Cerebellar nuclear complex (tissue), 1 donor: Measurements from ENCODE around the gene KCNN3.
A peak's percentile ranks its signal among the peaks of the same experiment; 100 is the strongest.

Source experiments
- DNase-seq, 2 experiments: peaks; one replicate each; lab custom pipeline; 2025; lab: John Stamatoyannopoulos, UW

The KCNN3 gene

GRCh38 chr1:154879038-154879421 lies 8.9 kb upstream of the KCNN3 start:
- DNase-seq = no peak

GRCh38 chr1:154878371-154879037 lies 8.4 kb upstream of the KCNN3 start:
- peak in 1 of 2 experiments; percentile 50 for DNase-seq

DNA sequence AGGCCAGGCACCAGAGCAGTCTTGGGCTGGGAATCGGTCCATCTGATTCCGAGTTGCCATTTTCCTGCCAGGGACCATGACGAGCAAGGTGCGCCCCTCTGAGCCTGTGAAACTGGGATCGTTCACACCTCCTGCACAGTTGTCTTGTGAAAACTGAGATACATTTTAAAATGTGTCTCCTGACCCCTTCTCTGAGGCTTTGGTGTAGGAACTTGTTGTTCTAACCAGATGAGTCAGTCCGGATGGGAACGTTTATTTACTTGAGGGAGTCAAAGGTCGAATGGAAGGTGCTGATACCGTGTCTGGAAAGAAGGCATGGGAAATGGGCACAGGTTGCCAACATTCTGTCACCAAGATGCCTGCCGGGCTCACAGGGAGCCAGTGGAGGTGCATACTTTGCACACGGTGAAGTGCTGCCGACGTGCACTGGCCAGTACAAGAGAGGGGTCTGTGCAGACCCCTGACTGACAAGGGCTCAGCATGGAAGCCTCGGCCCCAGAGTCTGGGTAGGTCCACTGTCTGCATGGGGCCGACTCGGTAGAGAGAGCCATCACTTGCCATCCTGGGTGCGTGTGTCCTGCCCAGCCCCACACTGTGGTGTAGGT lies 7.4 kb upstream of the KCNN3 start:
- DNase-seq = no peak

DNA sequence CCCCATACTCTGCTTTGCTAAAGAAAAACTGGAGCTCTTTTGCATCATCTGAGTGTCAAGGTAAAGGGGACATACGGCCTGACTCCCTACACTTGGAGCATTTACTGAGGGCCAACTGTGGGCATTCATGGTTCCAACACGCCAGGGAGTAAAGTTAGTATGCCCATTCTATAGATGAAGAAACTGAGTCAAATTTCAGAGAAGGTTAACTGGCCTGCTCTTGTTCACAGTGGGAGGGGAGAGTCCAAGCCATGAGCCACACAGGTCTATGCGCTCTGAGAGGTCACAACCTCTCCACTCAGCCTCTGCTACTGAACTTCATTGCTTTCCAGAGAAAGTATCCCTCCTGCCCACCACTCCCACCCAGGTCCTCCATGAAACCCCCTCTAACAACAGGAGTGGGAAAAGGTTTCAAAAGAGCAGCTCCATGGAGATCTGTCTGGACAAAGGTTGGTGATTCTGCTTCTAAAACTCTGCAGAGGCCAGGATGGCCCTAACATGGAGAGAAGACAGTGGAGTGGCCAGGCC lies 6.8 kb upstream of the KCNN3 start:
- no peak for DNase-seq

GRCh38 chr1:154874465-154874864 lies 4.4 kb upstream of the KCNN3 start:
- DNase-seq = no peak

GRCh38 chr1:154873321-154873950 lies 3.4 kb upstream of the KCNN3 start:
- DNase-seq = no peak

DNA sequence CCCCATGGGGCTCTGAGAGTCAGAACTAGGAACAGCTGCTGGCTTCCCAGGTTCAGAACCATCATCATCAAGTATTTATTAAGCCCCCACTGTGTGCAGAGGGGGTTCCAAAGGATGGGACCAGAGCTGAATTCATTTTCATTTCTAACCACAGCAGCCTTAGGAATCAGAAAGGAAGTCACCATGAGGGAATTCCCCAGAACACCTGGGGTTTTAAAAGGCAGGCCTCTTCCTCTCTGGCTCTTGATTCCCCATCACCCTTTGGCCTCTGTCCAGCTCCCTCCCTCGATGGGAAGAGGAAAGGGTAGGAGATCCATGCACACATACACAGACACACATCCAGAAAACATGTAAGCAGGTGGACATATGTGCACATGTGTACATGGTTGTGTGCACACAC lies 1.3 kb upstream of the KCNN3 start:
- DNase-seq = no peak

GRCh38 chr1:154870734-154871133 lies 653 bp upstream of the KCNN3 start:
- no peak for DNase-seq

DNA sequence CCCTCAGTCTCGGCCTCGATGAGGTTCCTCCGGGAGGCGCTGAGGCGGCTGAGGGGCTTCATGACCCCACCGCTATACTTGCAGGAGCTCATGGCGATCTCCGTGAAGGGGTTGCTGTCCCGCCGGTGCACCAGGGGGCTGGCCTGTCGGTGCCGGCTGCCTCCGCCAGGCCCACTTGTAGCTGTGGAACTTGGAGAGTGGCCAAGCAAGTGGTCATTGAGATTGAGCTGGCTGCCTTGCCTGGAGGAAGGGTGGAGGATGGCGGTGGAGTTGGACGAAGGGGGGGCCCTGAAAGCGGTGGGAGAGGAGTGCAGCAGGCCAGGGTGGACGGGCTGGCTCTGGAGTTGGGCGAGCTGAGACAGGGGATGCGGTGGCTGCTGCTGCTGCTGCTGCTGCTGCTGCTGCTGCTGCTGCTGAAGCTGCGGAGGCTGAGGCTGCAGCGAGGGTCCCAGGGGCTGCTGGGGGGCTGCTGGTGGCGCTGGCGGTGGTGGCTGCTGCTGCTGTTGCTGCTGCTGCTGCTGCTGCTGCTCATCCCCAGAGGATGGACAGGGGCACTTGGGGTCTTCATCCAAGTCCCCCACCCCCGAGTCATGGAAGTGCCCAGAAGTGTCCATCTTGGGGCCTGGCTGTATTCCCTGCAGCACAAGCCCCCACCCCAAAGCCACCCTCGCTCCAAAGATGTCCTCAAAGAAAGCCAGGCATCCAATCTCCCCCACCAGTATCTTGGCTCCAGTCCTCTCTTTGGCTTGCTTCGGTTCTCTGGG lies 548 bp downstream of the KCNN3 start:
- no peak for DNase-seq

DNA sequence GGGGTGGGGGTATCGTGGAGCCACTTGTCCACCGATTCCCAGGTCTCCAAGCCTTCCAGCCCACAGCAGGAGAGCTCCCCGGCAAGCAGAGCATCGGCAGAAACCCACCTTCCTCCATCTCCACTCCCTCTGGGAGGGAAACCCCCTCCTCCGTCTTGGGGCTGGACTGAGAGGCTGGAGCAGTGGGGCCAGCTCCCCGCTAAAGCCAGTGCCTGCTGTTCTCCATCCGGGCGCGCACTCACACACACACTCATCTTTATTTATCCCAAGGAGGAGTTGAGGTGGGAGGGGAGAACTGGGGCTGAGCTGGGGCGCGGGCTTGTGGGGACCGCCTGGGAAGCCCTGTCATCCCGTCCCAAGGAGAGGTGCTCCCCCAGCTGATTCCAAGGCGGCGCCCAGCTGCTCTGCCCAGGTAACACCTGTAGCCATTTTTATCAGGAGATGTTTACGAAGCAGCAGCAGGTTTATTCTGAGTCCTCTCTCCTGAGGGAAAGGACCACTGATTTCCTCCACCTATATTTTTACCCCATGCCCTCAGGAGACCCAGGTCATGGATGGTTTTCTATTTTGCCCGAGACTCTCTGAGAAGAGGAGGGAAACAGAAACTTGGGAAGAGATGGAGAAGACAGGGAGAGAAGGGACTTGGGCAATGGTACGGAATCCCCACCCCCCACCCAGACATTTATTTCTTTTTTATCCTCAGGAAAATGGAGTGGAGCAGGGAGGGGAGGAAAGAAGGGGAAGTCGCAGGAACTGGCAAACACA lies 2.1 kb downstream of the KCNN3 start:
- DNase-seq = no peak

DNA sequence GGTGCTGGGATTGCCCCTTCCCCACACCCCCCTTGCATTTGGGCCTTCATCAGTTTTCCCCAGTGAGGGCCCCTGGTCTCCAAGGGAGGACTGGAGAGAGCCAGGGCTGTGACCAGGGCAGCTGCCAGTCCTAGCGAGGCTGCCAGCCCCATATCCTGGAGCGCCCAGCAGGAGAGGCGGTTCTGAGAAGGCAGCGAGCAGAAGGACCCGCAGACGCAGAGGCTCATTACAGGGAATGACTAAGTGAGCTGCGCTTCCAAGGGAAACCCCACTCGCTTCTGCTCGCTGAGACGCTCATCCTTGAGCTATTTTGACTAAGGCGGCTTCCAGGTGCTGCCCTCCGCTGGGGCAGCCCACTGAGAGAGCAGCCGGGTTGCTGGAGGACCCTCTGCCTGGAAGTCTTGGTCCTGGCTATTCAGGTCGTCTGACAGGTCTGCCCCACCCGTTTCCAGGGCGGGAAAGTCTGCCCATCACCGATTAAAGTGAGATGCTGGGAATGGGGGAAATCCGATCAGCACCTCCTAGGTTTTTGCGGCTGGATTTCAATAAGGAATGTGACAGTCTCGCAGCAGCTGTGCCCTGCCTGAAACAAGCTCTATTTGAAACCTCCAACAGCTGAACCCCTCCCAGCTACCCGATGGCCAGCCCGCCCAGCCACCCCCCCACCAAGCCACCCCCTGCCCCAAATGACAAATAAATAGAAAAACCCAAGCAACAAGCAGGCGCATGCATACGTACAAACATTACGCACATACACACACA lies 2.8 kb downstream of the KCNN3 start:
- DNase-seq = no peak

GRCh38 chr1:154866257-154867063 lies 3.6 kb downstream of the KCNN3 start:
- DNase-seq = no peak

- DNase-seq = no peak
Measured at GRCh38 chr1:154865442-154866256, 4.4 kb downstream of the KCNN3 start.

GRCh38 chr1:154864189-154864975 lies 5.7 kb downstream of the KCNN3 start:
- DNase-seq = no peak

DNA sequence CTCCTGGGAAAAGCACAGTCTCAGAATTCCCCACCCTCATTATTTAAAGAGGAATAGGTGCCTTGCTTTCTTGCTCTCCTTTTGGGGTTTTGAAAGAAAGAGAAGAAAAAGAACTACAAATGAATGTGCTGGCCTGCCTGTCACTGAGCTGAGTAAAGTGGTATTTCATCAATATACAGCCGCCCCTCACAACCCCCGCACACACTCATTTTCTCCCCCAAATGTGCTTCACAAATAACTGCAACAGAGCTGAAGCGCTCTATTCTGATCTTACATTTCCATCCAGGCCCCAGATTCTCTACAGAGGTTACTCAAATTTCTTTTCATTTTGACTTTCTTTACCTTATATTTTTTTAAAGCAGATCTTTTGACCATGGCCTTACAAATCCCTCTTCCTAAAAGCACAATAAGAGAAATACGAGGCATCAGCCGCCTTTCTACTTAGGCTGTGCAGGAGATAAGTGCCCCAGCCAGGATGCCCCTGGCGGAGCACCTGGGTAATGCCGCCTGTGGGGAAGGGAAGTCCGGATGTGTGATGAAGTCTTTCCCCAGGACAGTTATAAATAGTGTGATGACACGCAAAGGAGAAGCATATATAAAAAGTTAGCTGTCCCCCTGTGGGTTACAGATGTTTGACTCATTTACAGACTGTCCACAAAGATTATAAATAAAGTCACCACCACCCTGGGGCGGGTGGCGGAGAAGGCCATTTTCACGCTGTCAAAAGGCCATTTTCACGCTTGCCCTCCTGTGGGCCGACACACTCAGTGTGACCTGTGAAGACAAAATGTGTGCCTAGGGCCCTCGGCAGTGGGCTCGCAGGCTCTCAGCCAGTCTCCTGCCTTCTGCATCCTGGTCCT lies 6.5 kb downstream of the KCNN3 start:
- no peak for DNase-seq

DNA sequence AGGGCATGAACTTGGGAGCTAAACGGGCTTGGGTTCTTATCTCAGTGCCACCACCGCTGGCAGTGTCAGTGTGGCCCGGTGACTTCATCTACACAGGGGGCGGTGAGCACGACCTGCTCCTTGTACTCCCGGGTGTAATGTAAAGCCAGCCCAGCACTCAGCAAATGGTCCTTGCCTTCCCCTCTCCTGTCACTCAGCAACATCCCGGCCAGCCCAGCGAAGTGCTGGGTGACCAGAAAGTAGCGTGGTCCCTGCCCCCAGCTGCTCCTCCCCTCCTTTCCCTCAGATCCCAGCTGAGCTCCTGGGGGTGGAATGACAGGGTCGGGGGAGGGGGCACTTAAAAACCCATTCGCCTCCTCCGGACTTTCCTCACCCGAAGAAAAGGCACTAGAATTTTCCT lies 7.2 kb downstream of the KCNN3 start:
- no peak for DNase-seq

DNA sequence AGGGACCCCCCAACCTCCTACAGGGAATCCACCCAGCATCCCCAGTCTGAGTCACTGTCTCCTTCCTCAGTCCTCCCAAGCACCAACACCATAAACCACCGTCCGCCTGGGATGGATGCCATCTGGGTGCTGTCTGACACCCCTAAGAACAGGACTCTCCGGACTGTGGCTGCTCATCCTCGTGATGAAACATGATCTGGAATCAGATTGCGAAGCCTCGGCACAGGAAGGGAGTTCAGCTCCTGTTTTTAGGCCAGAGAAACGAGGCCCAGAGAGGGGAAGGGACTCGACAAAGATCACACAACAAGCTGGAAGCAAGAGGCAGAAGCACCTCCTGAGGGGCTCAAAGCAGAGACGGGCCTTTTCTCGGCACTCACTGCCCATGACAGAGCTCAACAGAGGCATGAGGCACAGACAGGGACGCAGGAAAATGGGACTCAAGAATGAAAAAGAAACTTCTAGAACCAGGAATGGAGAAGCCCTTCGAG lies 8.4 kb downstream of the KCNN3 start:
- DNase-seq = no peak
